Activated gamma-delta T cell (primary cell): ENCODE data around the gene CINP.
"Not testable (repeated sequence)": the region's sequence is repeated elsewhere in the genome, so short reads cannot be mapped to it uniquely, and the experiment has no call there.

ENCODE experiments used
- DNase-seq: peaks from one replicate; lab custom pipeline; 2025; lab: John Stamatoyannopoulos, UW

CINP gene

DNA sequence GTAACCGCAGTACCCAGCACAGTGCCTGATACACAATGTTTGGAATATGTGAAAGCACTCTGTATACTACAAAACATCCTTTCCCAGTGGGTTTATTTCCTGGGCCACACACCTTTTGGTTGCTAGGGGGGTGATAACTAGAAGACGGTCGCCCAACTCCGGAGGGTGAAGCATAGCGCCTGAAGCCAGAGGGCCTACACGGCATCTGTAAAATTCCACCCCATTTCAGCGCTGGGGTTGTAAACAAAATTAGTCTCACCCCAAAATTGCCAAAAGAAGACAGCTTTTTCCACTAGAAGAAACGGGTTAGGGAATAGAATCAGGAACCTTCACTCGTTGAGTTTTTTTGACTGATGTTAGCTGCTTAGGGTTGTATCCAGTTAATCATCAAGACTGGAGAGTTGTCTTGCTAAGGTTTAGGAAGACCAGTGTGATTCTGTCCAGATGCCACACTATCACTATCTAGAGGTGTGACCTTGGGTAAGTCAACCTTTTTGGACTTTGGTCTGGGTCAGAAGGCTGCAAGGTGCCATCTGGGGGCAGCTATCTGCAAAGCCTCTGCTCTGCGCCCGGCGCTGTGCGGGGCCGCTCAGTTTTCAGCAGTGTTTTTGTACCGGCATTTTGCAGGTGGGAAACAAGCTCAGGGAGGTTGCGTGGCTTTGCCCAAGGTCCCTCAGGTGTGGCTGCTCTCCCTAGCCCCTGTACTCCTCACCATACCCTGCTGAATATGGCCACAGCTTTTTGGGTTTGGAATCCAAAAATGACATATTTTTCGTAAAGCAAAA, 41.8 kb downstream of the CINP start:
- no peak for DNase-seq

DNA sequence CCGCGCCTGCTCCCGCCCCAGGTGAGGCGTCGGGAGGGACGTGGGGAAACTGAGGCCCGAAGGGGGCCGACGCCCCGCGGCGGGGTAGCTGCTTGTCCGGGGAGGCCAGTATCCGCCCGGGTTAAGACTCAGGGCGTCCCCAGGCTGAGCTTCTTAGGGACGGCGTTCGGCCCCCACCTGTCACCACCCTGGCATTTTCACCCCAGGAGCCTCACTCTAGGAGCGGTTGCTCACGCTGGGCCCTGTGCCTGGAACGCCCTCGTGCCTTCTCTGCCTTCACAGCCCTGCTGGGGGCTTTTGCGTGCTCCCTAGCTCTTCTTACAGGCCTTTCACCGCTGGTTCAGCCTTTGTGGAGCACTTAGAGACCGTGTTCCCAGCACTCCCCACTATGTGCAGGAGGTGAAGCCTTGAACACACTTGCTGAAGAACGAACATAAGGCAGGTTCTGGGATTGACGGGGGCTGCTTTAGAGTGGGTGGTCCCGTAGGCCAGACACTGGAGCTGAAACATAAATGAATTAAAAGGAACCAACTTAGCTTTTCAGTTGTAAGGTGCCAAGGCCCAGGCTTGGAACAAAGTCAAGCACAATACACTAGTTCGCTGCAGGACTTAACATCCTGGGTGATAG, 42.5 kb downstream of the CINP start:
- DNase-seq: no peak

DNA sequence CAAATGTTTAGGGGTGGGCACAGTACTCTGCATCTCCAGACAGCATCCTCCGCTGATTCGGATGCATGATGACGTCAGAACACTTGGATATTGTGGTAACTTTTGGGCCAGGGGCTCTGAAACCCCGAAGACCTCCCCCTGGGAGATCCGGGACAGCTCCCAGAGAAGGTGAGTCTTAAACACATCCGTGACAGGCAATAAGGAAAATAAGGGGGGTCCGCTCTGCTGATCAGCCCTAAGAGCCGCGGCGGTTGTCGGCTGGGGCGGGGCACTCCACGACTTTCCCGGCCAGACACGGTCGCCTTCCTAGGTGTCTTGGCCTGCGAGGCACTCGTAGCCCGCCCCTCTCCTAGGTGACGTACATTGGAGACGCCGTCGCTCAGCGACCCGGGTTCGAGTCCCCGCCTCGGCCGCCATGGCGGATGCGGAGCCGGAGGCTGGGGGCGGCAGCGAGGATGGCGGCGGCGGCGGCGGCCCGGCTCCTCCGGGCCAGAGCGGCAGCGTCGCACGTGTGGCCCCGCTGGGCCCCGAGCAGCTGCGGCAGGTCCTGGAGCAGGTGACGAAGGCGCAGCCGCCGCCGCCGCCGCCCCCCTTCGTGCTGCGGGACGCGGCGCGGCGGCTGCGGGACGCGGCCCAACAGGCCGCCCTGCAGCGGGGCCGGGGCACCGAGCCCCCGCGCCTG, 43.2 kb downstream of the CINP start, which contains the start of gene ZNF839:
TSS of gene ZNF839 (plus strand) at position 396 of the 682 bp plus-strand sequence. CDS start at position 416, 20 bp downstream.
- DNase-seq: peak; percentile 81

DNA sequence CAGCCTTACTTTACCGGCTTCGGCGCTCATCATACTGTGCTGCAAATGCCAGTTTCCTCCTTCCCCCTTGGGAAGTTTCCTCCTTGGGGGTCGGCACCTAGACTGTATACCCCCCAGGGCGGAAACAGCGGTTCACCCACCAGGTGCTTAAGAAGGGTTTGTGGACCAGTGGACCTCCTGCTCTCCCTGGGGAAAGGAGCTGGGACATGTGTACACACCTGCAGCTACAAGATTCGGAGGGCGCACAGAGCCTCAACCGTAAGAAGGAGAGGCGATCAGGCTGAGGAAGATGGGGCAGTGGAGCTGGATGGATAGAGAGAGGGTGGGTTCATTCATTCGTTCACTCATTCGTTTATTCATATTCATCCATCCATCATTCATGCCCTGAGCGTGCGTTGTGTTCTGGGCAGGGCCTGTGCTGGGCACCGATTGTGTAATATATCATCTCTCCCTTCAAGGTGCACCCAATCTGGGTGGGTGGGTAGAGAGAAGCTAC, 43.9 kb downstream of the CINP start:
- DNase-seq: no peak

DNA sequence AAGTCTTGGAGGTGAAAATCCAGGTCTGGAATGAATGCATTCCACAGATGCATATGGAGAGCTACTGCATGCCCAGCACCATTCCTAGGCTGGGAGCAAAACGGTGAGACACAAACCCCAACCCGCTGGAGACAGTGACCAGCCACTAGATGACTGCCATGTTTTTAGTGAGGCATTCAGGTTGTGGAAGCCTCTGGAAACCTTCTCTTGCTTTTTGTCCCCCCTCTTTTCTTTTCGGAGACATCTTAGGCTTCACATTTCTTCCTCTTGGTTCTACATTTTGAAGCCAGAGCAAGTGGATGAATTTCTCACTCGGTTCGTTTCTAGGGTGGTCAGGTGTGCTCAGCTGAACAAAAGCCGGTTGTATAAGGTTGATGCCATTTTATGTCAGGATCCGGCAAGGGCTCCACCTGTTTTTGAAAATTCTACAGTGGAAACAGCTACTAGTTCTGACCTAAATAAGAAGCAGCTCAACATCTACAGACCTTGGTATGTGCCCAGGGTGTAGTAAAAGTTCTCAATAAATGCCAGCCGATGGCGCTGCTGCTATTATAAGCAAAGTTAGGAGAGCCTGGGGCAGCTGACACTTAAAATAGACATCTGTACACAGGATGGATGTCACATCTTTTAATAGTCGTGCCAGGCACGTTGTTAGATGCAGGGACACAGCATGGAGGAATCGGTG, 45.0 kb downstream of the CINP start:
- DNase-seq: no peak

DNA sequence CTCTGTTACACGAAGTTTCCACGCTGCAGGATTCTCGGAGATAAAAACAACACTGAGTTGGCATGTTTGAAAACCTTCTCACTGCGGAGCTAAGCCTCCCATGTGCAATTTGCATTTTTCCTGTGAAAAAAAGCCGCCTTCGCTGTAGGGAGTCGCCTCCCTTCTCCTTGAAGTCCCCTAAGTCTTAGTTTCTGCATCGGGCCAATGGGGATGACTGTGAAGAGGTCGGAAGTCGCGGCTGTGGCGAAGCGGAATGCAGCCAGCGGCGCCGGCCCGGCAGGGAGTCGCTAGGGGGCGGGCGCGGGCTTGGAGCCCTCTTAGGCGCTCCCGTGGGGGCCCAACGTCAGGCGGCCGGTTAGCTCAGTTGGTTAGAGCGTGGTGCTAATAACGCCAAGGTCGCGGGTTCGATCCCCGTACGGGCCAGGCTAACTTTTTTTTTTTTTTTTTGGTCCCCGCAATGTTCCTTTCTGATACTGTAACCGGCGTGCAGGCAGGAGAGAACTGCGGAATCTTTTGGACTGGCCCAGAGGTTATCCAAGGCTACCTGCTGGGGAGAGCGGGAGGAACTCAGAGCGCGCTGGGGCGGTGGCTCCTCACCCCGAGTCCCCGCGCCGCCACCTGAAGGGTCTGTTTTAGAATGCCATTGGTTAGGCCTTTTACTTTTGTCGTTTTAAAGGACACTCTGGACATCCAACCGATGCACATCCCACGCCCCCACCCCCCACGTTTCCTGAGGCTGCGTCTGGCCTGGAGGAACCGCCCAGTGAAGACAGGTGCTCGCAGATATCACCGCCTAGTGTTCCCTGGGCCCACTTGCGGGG, 45.7 kb downstream of the CINP start:
- DNase-seq: peak; percentile 94

DNA sequence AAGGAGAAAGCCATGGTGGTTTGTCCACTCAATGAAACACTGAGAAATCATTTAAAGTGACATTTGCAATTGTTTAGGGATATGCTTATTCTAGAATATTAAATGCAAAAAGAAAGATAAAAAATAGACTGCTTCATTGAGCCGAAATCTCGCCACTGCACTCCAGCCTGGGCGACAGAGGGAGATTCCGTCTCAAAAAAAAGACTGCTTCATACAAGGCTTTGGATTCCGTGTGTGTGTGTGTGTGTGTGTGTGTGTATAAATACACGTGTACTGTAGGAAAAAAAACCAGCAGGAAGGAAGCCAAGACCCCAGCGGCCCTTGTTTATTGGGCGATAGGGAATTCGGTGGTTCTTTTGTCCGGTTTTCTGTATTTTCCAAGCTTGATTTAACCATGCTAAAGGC, 46.4 kb downstream of the CINP start:
- DNase-seq: no peak

DNA sequence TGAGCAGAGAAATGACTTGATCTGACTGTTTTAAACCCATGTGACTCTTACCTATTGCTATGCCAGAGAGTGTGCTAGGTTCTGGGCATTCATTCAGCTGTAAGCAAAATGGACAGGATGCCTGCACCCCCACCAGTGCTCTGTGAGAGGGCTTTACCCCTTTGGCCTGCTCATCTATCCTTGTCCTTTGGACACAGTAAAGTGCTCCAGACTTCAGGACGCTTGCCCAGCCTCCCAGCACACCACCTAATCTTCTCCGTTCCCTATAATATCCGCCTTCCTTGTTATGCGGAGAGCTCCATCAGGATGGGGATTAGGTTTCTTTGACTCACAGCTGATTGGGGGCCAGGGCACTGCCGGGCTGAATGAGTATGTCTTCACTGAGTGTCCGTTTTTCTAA, 47.6 kb downstream of the CINP start:
- DNase-seq: no peak

DNA sequence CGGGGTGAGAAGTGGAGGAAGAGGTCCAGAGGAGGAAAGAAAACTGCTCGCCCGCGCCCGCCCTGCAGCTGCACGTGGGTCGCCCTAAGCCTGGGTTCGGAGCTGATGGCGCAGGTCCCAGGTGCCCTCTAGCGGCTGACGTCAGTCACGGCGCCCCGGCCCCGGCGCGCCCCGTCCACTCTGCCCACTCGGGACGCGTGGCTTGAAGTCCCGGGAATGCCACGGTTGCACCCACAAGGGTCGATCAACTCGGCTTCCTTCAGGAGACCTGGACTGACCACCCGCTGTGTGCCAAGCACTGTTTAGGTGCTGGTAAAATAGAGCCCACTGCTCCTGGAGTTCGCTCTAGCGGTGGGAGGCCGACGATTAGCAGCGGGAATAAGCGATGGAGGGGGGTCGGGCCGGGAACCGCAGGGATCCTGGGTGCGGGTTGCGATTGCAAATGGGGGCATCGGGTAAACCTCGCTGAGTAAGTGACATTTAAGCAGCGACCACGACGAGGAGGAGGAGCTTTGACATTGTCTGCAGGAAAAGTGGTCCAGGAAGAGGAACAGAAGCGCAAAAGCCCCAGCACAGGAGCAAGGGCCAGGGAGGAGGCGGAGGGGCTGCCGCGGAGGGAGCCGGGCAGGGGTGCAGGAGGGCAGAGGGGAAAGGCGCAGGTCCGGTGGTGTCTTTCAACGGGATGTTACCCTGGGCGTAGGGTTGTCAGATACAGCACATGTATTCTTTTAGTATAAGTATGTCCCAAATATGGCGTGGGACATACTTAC, 48.3 kb downstream of the CINP start:
- peak; percentile 63 for DNase-seq

DNA sequence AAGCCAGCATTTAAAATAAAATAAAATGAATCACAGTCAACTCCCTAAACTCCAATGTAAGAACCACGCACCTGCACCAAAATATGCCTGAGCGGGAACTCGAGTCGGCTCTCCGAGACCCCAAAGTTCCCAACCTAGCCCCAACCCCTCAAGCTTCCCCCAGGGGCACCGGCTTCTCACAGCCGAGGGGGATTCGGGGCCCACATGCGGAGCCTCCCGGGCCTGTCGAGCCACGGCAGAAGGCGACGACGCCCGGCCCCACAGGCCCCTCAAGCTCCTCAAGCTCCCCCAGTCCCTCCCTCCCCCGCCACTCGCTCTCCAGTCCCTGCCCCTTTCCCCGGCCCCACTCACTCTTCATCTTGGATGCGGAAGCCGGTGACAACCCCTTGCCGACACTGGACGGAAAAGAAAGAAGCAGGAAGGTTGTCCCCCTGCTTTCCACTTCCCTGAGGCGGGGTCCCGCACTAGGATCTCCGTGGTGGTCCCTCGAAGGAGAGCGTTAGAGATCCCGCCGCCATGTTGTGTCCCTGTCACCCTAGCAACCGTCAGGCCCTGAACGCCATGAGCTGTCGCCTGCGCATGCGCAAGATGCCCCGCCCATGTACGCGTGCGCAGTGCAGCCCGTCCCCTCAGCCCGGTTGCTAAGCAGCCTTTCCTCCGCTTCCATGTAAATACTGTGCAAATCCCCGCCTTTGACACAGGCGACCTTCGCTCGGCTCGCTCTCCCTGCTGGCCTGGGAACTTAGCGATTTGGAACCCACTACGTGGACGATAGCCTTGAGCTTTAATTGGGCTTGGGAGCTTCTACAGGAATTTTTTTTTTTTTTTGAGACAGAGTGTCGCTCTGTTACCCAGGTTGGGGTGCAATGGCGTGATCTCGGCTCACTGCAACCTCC, 57.8 kb downstream of the CINP start, which contains the start of gene MOK:
TSS of gene MOK (minus strand) at position 554 of the 896 bp plus-strand sequence. CDS start at position 358, 196 bp downstream.
- peak; percentile 94 for DNase-seq

DNA sequence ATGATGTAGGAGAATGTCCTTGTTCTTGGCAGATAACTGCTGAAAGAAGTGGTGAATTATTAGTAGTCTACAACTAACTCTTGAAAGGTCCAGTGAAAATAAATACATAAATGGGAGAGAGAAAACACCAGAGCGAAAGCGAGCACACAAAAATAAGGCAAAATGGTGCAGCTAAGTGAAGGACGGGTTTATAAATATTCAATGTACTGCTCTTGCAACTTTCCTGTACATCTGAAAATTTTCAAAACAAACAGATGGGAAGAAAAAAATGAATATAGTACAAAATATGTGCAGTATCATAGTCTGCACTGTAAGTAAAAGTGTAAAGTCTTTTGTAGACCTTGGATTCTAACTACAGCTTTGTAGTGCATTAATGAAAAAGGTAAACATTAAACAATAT, 59.0 kb downstream of the CINP start:
- no peak for DNase-seq

DNA sequence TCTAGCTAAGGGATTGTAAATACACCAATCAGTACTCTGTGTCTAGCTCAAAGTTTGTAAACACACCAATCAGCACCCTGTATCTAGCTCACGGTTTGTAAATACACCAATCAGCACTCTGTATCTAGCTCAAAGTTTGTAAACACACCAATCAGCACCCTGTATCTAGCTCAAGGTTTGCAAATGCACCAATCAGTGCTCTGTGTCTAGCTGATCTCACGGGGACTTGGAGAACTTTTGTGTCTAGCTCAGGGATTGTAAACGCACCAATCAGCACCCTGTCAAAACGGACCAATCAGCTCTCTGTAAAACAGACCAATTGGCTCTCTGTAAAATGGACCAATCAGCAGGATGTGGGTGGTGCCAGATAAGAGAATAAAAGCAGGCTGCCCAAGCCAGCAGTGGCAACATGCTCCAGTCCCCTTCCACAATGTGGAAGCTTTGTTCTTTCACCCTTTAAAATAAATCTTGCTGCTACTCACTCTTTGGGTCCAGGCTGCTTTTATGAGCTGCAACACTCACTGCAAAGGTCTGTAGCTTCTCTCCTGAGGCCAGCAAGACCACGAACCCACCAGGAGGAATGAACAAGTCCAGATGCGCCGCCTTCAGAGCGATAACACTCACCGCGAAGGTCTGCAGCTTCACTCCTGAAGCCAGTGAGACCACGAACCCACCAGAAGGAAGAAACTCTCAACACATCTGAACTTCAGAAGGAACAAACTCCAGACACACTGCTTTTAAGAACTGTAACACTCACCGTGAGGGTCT, 64.2 kb downstream of the CINP start:
- not testable (repeated sequence) for DNase-seq
